Stimulated activated CD4-positive, alpha-beta T cell treated with anti-CD3 and anti-CD28 coated beads, Interleukin-2, amount 100 ng/mL, for 4 hours (primary cell): Measurements from ENCODE around the gene CA5B.
"Not testable (repeated sequence)": the region's sequence is repeated elsewhere in the genome, so short reads cannot be mapped to it uniquely, and the experiment has no call there.

Source experiments
- DNase-seq: peaks from one replicate; pipeline ENCODE4 v3.0.0-alpha.2; 2020; ENCODE audit warnings: low read depth

CA5B gene

DNA sequence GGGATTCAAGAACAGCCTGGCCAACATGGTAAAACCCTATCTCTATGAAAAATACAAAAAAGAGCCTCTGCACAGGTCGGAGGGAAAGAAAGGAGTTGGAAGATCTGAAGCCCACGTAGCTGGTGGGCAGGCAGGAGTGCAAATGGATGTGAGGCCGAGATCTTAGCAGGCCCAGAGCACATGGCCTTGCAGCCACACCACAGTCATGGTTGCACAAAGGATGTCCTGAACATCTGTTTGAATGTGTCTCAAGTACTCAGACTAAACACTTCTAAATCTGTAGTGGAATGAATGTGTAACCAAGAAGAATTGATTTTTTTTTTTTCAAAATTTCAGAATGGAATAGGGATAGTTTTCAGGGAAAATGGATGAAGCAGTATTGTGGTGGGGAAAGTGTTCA lies 10.8 kb downstream of the CA5B start:
- no peak for DNase-seq

DNA sequence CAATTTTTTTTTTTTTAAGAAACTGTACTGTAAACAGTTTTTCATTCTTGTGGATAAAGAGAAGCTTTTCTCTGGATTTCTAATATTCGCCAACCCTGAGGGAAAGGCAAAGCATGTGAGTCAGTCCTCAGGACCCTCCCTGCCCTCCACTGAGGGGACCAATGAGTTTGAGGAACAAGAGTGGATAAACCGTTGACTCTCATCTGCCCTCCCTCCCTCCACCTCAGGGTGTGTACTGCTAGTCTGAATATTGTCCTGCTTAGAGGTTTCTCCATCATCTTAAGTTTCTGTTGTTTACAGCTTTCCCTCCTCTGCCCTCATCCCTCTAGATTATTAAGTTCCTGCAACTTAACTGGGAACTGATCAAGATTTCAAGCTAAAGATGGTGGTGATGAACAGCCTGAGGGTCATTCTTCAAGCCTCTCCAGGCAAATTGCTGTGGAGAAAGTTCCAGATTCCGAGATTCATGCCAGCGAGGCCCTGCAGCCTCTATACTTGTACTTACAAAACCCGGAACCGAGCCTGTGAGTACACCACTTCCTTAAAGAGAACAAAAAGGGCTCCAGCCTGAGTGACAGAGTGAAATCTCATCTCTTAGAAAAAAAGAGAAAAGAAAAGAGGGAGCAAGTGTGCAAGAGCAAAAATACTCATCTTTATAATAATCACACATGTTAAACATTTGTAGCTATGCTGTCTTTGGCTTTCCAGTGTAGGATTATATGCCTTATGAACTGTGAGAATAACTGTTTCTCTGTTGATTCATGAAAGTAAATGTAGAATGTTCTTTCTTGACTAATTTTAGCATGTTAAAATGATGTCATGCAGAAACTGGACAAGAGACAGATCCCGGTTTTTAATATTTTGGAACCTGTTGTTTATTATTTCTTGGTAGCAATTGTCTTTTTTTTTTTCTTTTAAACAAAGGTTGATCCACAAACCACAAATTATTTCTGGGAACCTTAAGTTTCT lies 11.9 kb downstream of the CA5B start:
- no peak for DNase-seq

DNA sequence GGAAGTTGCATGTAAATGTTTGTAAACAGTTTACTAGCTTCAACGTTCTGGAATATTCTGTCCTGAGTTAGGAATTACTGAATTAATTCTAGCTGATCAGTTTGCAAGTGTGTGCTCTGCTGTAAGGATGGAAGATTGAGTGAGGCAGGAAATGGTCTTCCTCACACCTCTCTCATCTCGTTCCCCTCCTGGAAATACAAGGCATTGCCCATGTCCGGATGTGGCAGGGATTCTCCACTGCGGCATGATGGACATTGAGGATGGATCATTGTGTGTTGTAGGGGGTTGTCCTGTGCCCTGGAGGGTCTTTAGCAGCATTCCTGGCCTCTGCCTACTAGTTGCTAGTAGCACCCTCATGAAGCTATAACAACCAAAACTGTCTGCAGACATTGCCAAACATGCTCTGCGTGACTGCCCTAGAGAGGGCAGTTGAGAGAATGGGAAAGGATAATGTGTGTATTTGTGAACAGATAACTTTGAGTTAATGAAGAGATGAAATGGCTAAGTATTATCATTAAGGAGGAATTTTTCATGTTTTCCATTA lies 12.6 kb downstream of the CA5B start:
- DNase-seq: no peak

DNA sequence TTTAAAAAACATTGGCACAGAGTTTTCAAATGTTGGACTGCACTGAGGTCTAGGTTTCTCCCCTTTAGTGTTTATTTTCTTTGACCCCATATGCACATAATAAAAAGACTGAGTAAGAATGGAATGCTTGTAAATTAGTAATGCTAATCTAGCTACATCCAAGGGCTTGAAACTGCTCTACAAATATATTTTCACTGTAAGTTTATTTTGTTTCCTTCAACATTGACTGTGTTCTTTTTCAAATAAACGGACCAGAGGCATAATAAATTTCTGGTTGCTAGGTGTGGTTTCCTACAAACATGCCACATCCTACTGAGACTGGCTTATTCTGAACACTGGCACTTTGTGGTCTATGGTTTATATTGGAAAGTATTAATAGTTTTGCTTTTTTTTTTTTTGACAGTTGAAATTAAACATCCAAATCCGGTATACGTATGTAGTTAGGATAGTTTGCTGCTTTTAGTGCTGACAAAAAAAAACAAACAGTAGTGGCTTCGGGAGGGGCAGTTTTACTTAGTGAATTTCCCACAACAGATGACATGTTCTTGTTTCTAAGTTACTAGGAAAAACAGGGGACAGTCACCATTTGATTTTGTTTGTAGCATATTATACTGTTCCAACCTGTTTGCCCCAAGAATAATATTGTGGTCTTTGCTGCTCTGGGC lies 13.2 kb downstream of the CA5B start:
- DNase-seq: no peak

DNA sequence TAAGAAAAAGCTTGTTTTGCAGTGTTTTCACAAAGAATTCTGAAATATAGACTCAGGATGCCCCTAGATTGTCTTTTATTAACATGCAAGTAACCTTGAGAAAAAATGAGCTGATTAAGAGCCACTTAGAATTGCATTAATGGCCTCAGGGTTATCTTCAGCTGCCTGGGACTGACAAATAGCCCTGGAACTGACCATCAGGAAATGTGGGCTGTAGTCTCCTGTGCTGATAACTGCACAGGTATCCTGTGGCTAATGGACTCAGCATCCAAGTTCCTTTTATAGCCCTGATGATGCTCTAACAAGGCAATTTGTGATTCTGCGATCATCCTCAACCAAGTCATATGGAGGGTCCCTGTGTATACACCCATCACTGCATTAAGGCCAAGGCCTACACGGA lies 17.0 kb downstream of the CA5B start:
- no peak for DNase-seq

DNA sequence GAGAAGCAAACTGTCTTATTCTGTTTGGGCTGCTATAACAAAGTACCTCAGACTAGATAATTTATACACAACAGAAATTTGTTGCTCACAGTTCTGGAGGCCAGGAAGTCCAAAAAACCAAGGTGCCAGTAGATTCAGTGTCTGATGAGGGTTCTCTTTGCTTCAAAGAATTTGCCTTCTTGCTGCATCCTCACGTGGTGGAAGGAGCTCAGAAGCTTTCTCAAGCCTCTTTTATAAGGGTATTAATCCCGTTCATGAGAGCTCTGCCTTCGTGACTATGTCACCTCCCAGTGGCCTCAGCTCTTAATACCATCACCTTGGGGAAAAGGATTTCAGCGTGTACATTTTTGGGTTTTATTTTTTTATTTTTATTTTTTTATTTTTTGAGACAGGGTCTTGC lies 20.1 kb downstream of the CA5B start:
- no peak for DNase-seq

DNA sequence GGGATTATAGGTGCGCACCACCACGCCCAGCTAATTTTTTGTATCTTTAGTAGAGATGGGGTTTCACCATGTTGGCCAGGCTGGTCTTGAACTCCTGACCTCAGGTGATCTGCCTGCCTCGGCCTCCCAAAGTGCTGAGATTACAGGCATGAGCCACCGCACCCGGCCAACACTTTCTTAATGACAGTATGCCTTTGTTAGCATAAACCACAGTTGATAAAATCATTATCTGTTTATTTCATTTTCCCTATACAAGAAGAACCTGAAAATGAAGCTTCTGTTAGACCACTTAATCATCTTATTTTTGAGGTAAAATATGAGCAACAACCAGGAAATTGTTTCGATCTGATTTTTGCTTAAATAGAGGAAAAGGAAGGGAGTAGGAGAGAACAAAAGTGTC lies 21.8 kb downstream of the CA5B start:
- not testable (repeated sequence) for DNase-seq

DNA sequence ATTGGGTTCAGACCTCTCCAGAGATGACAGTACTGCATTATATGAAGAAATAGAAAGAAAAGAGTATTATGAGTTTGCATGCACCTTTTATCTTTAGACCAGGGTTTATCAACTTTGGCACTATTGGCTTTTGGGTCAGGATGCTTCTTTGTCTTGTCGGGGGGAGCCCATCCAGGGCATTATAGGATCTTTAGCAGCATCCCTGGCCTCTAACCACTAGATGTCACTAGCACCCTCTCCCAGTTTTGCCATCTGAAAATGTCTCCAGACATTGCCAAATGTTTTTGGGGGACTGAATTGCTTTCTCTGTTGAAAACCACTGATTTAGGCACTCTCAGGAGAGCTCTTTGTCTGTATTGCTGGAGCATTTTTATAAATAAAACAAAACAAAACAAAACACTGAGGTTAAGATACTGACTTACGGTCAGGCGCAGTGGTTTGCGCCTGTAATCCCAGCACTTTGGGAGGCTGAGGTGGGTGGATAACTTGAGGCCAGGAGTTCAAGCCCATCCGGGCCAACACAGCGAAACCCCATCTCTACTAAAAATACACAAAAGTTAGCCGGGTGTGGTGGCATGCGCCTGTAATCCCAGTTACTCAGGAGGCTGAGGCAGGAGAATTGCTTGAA lies 23.6 kb downstream of the CA5B start:
- DNase-seq: no peak

DNA sequence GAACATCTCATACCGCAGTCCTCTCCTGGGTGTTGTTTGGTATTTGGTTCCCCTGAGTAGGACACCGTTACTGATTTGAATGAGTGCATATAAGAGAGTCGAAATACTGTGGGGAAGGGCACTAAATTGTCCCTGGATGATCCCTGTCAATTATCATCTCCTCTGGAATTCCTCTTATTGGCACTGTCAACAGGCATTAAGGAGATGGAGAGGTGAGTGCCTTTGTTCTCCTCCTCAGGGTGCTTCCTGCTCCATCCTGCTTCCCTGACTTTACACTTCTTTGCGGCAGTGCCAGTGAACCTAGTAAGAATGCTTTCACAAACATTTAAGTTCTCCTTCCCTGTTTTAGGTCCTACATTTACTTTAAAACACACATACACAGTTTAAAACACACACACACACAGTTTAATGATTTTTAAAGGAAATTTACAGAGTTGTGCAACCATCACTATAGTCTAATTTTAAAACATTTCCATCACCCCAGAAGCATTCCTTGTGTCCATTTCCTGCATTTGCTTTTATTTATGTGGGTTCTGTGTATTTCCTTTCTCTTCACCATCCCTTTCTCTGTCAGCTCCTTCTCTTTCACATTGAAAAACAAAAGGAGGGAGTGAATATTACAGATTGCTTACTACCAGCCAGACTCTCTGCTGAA lies 31.4 kb downstream of the CA5B start:
- DNase-seq: no peak

DNA sequence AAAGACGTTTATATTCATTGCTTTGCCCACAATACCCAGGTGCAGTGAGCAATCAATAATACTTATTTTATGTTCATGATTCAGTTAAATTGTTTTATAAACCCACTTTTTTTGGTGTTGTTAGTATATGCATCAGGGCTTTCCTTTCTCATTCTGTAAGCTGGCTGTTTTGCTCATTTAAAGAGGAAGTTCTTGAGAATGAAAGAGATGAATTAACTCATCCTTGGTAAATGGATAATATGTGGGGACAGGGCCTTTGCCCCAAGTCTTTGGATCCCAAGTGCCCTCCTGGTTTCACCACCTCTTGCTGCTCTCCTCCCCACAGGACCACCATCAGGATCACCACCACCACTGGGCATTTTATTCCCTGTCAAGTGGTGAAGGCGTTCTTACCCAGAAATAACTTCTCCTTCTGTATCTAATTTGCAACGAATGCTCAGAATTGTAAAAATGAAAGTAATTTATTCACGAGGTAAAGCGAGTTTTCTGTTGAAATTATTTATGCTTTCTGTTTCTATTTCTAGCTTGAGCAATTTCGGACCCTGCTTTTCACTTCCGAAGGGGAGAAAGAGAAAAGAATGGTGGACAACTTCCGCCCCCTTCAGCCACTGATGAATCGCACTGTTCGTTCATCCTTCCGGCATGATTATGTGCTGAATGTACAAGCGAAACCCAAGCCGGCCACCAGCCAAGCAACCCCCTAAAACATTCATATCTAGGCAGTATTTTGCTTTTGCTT lies 44.1 kb downstream of the CA5B start:
- no peak for DNase-seq

DNA sequence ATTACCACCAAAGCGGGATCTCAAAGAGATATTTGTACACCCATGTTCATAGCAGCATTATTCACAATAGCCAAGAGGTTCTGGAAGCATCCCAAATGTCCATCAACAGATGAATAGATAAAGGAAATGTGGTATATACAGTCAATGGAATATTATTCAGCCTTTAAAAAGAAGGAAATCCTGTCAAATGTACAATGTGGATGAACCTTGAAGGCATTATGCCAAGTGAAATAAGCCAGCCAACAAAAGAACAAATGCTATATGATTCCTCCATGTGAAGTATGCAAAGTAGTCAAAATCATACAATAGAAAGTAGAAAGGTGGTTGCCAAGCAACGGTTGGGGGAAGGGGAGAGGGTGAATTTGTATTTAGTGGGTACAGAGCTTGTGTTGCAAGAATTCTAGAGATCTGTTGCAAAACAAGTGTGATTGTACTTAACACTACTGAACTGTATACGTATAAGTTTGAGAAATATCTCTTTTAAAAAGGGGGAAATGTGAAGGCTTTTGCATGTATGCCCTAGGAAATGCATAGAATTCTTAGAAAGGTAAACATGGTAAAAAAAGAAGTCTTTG lies 47.2 kb downstream of the CA5B start:
- no peak for DNase-seq

DNA sequence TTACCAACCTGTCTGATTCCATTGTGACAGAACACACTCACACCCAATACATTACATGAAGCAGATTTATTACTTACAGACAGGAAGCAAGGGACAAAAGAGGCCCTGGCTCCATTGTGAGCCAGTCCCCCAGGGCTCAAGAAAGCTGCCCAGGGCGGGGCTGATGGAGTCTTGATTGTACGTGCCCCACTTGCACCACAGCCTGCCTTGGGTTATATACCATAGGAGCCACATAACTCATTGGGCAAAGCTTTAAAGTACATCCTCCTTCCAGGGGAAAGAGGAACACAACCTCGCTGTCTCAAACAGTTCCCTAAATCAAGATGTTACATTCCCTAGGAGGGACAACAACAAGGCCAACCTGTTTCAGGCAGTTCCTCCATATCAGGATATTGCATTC lies 48.8 kb downstream of the CA5B start:
- DNase-seq: no peak

DNA sequence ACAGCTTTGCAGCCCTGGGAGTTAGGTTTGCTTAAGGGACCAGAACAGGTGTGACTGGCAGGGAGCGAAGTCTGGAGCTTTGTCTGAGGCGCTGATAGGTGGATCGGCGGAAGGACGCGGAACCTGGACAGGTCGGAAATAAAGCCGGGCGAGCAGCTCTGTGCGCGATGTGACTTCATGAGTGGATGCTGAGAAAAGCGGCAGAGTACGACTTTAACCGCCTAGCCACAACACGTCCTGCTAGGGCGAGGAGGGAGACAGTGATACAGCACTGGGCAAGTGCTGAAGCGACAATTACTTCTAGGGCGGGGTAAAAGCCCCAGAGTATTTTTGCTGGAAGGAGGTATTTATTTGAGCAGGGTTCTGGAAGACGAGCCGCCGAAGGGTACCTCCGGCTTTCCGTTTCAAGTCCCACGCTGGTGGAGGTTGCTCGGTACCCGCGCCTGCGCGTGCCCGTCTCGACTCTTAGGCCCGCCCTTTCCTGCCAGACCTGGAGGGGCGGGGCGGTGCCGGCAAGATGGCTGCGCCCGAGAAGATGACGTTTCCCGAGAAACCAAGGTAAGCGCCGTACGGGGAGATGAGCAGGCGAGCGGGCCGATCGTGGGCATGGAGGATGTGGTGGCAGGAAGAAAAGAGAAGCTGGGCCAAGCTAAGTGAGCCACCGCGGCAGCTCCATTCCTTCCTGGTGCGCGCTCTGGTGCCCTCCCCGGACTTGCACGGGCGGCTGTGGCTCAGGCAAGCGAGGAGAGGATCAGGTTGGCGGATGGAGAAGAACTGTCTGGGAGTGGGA lies 52.1 kb downstream of the CA5B start, which contains the start of gene ZRSR2:
ZRSR2 (plus strand) TSS at position 506 of the 790 bp plus-strand sequence; CDS start at position 518, 12 bp downstream.
- DNase-seq: peak; percentile 80

DNA sequence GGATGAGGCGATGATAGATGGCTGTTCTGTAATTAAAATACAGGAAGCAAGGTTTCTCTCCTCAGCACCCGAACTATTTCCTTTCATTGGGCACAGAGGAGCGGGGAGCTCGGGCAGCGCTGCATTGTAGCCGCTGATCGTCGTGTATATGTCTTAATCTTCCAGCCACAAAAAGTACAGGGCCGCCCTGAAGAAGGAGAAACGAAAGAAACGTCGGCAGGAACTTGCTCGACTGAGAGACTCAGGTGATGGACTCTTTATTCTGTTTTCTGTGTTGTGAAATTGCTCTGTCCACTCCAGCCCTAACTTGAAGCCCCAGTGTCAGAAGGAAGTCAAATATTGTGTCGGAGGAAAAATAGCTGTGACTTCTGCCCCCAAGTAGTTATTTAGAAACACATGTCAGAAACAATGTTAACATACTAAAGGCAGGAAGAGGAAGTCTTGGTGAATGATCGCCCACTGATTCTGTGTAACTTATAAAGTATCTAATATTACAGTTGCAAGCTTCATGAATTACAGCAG lies 52.8 kb downstream of the CA5B start:
- no peak for DNase-seq

DNA sequence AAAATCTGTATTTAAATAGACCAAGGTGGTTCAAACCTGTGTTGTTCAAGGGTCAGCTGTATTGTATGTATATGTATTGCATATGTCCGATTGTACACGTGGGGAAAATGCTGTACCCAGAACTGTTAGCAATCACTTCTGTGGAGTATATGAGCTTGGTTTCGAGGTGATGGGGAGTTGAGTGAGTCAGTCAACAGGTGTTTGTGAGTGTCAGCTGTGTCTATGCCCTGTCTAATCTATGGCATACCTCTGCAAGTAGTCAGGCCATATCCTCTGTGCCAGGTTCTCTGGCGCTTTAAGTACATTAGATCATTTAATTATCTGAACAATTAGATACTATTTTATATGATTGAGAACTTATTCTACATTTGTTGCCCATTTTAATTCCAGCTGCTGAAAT lies 59.6 kb downstream of the CA5B start:
- DNase-seq: no peak

DNA sequence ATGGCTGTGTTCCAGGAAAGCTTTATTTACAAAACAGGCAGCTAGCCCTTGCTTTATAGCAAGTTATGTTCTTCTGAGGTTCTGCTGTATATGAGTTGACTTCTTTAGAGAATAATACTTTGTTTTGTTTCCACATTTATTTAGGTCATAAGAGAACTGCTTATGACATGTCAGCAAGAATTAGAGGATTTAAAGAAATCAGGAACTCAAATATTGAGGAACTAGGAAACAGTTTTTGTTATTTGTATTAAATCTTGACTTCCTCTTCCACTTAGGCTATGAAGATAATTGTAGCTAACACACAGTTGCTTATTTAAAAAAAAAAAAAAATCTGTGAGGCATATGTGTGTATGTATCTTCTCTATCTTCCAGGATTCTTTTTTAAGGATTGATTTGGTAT lies 66.5 kb downstream of the CA5B start:
- DNase-seq: no peak

DNA sequence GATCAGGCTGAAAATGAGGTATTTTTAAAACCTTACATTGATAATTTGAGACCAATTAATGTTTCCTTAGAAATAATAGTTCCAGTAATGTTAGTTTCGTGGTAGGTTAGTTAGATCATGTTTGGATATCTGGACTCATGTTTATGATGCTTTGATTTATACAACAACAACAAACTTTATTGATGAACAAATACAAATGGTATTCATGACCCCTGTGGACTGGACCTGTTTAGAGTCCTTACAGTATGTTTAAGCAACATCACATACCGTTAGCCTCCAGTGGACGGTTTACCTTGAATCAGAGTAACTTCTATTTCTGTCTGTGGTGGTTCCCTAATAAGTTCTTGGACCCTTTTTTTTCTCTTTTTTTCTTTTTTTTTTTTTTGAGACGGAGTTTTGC lies 70.2 kb downstream of the CA5B start:
- DNase-seq: no peak

DNA sequence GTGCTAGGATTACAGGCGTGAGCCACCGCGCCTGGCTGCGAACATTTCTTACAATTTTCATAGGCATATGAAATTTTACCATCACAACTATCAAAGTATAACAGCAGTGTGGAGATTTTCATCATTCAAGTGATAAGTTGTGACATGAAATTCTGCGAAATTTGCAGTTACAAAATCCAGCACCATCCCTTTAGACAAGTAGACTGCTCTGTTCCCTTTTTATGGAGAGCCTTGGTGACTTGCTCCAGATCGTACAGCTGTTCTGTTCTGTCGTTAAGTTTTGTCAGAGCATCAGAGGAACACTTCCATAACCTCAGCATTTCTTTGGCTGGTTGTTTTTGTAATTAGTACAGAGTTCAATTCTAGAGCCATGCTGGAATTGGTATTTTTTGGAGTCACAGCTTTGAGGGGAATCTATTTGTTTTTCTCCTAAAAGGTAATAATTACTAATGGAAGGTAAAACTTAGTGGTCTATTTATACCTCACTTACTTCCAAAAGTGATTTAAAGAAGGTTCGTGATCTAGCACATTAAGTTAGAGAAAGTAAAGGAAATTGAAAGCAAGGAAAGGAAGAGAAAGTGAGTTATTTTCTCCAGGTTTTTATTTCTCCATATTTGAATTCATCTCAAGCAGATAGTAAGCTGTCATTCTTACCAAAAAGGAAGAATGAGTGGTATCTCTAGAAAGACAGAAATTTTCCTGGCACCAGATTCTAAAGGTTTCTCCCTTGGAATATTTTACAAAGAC lies 74.3 kb downstream of the CA5B start:
- no peak for DNase-seq

DNA sequence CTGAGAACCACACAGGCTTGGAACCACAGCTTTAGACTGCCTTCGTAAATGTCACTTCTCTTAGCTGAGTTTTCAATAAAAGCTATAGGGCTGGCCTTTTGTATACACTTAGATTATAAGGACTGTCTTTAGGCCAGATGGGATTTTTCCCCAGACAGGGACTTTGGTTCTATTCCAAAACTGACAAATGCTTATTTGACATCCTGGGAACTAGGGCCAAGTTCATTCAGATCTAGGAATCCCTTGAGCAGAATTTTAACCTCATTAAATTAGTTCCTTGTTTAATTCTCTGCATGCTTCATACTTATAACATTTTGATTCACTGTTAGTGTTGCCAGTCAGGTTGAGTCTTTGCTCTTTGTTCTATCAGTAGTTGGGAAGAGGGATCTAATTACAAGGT lies 75.3 kb downstream of the CA5B start:
- no peak for DNase-seq
